KOPT-K1 (cell line): ENCODE measurements around the gene LGR6.

Experiments
- H3K27ac ChIP-seq: fragments of 200-600 bp; sonication (generic); 2 replicates; pipeline ENCODE4 v1.5.1; 2016; ENCODE audit warnings: antibody characterized with exemption, mild to moderate bottlenecking, low read depth, low read length; ENCODE audit not compliant: poor library complexity, severe bottlenecking
- H3K36me3 ChIP-seq: fragments of 200-600 bp; sonication (generic); 2 replicates; pipeline ENCODE4 v1.5.1; 2017; ENCODE audit warnings: antibody characterized with exemption, mild to moderate bottlenecking, low read length, moderate library complexity; ENCODE audit not compliant: insufficient read depth
- H3K9me3 ChIP-seq: fragments of 200-600 bp; sonication (generic); 2 replicates; pipeline ENCODE4 v1.5.1; 2017; ENCODE audit warnings: antibody characterized with exemption, low read length, mild to moderate bottlenecking; ENCODE audit not compliant: insufficient read depth, poor library complexity, severe bottlenecking

The LGR6 gene

GRCh38 chr1:202361224-202361623 lies 167.6 kb downstream of the LGR6 start:
- no peaks in the 10 kb centered on the region for H3K36me3 ChIP-seq
- H3K9me3 ChIP-seq, result no peaks in the 10 kb centered on the region
- H3K27ac ChIP-seq, result no peak overlapping the region

- Histone ChIP-seq H3K27ac (no peak overlapping the region), H3K36me3 (no peaks in the 10 kb centered on the region), H3K9me3 (no peaks in the 10 kb centered on the region)
These were observed 168.1 kb downstream of the LGR6 start for GRCh38 chr1:202361701-202362100.

DNA sequence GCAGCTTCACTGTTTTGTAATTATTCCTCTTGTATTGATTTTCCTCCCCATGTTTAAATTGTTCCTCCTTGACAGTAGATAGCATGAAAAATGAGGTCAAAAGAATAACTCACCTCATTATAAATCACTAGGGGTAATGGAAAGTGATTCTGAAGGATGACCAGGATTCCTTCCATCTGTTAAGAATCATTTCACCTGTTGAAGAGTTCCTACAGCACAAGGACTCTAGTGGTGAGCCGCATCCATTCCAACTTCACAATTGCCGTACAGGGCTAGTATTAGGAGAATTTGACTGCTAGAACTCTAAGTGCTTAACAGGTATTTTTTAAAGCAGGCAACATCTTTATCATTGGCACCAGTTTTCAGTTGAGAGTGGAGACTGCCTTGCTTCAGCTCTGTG lies 168.6 kb downstream of the LGR6 start:
- no peak overlapping the region for H3K27ac ChIP-seq

GRCh38 chr1:202365092-202365815 lies 171.7 kb downstream of the LGR6 start:
- no peaks in the 10 kb centered on the region for H3K36me3 ChIP-seq
- no peak overlapping the region for H3K27ac ChIP-seq
- no peaks in the 10 kb centered on the region for H3K9me3 ChIP-seq

More for the DNA sequence above, 168.6 kb downstream of the LGR6 start:
- H3K9me3 ChIP-seq, result no peaks in the 10 kb centered on the region
- no peaks in the 10 kb centered on the region for H3K36me3 ChIP-seq

DNA sequence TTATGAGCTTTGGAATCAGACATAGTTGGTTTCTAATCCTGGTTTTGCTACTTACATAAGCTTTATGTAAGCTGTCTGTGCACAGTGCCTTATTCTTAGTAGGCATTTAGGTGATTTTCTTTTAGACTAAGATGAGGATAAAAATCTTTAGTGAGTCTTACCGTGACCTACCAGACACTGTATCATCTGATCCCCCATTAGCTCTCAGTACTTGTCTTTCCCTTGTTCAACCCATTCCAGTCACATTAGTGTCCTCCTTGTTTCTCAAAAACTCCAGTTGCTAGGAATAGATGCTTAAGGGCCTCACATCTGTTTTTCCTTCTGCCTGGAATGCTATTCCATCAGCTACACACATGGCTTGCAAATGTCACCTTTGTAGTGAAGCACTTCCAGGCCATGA lies 173.7 kb downstream of the LGR6 start:
- Histone ChIP-seq H3K36me3 (no peaks in the 10 kb centered on the region), H3K9me3 (no peaks in the 10 kb centered on the region), H3K27ac (no peak overlapping the region)
